ENCODE measurements around the gene CEP112. TPM values are rescaled to one million over a fixed set of nuclear protein-coding genes. Genes with fewer than 3 reads are reported as not detected.

CEP112 gene
- total and polyA plus RNA-seq, 2 of the 8 experiments (the other 6 are each of a cell fraction or from before 2014, with no cell fraction given) = 0.62 to 3.1 TPM

DNA sequence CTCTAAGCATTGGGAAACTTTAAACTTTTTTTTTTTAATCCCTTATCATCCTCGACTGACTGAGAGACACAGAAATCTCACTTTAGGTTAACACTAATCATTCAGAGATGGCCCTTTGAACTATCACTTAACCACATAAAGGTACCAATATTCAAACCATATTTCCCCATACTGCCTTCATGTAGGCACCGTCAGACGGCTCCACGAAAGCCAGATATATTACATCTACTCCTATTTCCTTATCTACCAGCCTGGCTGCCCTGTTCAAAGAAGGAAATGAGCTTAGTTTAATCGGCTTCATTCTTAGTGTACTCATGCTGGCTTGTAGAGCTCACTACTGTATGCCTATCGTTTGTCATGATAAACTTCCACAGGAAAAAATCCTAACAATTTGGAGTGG lies 270.9 kb downstream of the CEP112 start:
- H3K4me2 ChIP-seq (ENCODE audit: insufficient read depth in 1 of 2, low read depth in 2 of 2, low read length in 2 of 2) = no peak overlapping the region
- no peaks in the 10 kb centered on the region for H3K27me3 ChIP-seq (replicated peaks in 1 of 4; ENCODE audit: control insufficient read depth in 3 of 4, extremely low read depth in 1 of 4, insufficient read depth in 3 of 4, low read length in 3 of 4)
- H3K9me3 ChIP-seq (ENCODE audit: insufficient read depth in 2 of 2, low read depth in 1 of 2, low read length in 1 of 2) = no peaks in the 10 kb centered on the region
- H3K9ac ChIP-seq (replicated peaks in 1 of 4; ENCODE audit: extremely low read depth in 1 of 4, low read depth in 3 of 4, low read length in 3 of 4) = no peak overlapping the region
- no peak overlapping the region for H3K18ac ChIP-seq (ENCODE audit: extremely low read depth, low read length)
- H3K14ac ChIP-seq (ENCODE audit: insufficient read length) = no peak overlapping the region
- no peak overlapping the region for H2AFZ ChIP-seq (ENCODE audit: low read length)
- WGBS, 2 experiments (ENCODE audit: extremely low coverage in 1 of 2, insufficient coverage in 1 of 2, insufficient read length in 1 of 2, insufficient replicate concordance in 2 of 2, low coverage in 1 of 2, low lambda C conversion rate in 2 of 2, missing lambda C conversion rate in 1 of 2) = 83% methylated on average over 6 of the region's 6 CpGs; no CpG with 5 or more reads in 1 of the 2 experiments
- DNase-seq (ENCODE audit: low read depth in 1 of 2, low spot score in 2 of 2) (no peak), FAIRE-seq (no peak)
- no peaks in the 10 kb centered on the region for H3K79me1 ChIP-seq (ENCODE audit: low read depth, low read length)
- H3K4me3 ChIP-seq (ENCODE audit: extremely low read depth in 1 of 4, insufficient read depth in 2 of 4, low read depth in 3 of 4, low read length in 4 of 4) = no peak overlapping the region
- no peak overlapping the region for H4K5ac ChIP-seq (ENCODE audit: insufficient read length, low read depth, low read length)
- H2AK5ac ChIP-seq (ENCODE audit: low read depth, low read length) = no peak overlapping the region
- no peak overlapping the region for H2BK20ac ChIP-seq (ENCODE audit: low read length)
- POLR2A ChIA-PET (ENCODE audit: partially characterized antibody) = interaction anchor here (0.6 kb wide), 1 partner anchor 698 kb away, joined by 5 read pairs; no protein-coding TSS in a partner anchor
- no peak overlapping the region for H4K8ac ChIP-seq (ENCODE audit: extremely low read depth, insufficient read depth, low read length)
- H3K23me2 ChIP-seq (ENCODE audit: low read depth, low read length) = no peaks in the 10 kb centered on the region
- H3K36me3 ChIP-seq (ENCODE audit: control insufficient read depth in 2 of 4, insufficient read depth in 4 of 4, low read length in 3 of 4) = no peaks in the 10 kb centered on the region
- H3K4me1 ChIP-seq (replicated peaks in 1 of 4; ENCODE audit: control insufficient read depth in 3 of 4, insufficient read depth in 4 of 4, low read length in 3 of 4) = peaks cover 0 to 6% (median 0%) of the 10 kb centered on the region in 4 experiments; a peak in 1 of 7 replicates
- no peaks in the 10 kb centered on the region for H4K20me1 ChIP-seq (replicated peaks in 1 of 2; ENCODE audit: control insufficient read depth in 1 of 2, insufficient read depth in 2 of 2, low read length in 2 of 2)
- H3K23ac ChIP-seq (ENCODE audit: insufficient read length) = no peak overlapping the region
- H3K56ac ChIP-seq (replicated peaks; ENCODE audit: insufficient read length, low read depth, low read length) = no peak overlapping the region
- H3K4ac ChIP-seq (replicated peaks; ENCODE audit: insufficient read length, low read depth, low read length) = no peak overlapping the region
- no peak overlapping the region for H2BK15ac ChIP-seq (ENCODE audit: low read length)
- H3K79me2 ChIP-seq (ENCODE audit: control insufficient read depth in 1 of 2, insufficient read depth in 2 of 2, low read length in 2 of 2) = no peaks in the 10 kb centered on the region
- no peak overlapping the region for H2BK120ac ChIP-seq (replicated peaks; ENCODE audit: low read depth, low read length)
- H3K27ac ChIP-seq (ENCODE audit: low read depth, low read length) = no peak overlapping the region
- TF ChIP-seq RXRA (IDR thresholded peaks at IDR 0.05; ENCODE audit: insufficient read depth, low read depth, low read length) = no peak
- no peak for TF ChIP-seq PHF8 (conservative IDR thresholded peaks at IDR 0.05; ENCODE audit: low read depth, low read length)
- no peak for TF ChIP-seq POU5F1 (IDR thresholded peaks at IDR 0.05; ENCODE audit: low read depth, low read length)
- no peak for TF ChIP-seq GTF2F1 (IDR thresholded peaks at IDR 0.05; ENCODE audit: borderline replicate concordance, low read depth, low read length)
- TF ChIP-seq POLR2A (IDR thresholded peaks at IDR 0.05; ENCODE audit: control extremely low read depth in 1 of 2, low read depth in 2 of 2, low read length in 2 of 2) = no peak
- no peak for TF ChIP-seq SAP30 (IDR thresholded peaks at IDR 0.05; ENCODE audit: insufficient read depth, insufficient replicate concordance, low read length)
- TF ChIP-seq YY1 (IDR thresholded peaks at IDR 0.05; ENCODE audit: low read depth, low read length) = no peak
- no peak for TF ChIP-seq KDM1A (IDR thresholded peaks at IDR 0.05; ENCODE audit: borderline replicate concordance, low read length)
- no peak for TF ChIP-seq TAF1 (IDR thresholded peaks at IDR 0.05; ENCODE audit: low read depth, low read length)
- TF ChIP-seq CBX8 (IDR thresholded peaks at IDR 0.05; ENCODE audit: borderline replicate concordance, low read depth, low read length) = no peak
- TF ChIP-seq, protein P1, sequence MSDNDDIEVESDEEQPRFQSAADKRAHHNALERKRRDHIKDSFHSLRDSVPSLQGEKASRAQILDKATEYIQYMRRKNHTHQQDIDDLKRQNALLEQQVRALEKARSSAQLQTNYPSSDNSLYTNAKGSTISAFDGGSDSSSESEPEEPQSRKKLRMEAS (IDR thresholded peaks at IDR 0.05) = no peak
- TF ChIP-seq NRF1 (IDR thresholded peaks at IDR 0.05; ENCODE audit: low read depth, low read length) = no peak
- TF ChIP-seq SP4 (IDR thresholded peaks at IDR 0.05; ENCODE audit: low read length) = no peak
- CTCF ChIA-PET (ENCODE audit: partially characterized antibody) = interaction anchor here (0.7 to 1.2 kb wide), 3 partner anchors 21 to 634 kb away, joined by 3 to 4 read pairs (median 3); no protein-coding TSS in a partner anchor
- H4K91ac ChIP-seq (replicated peaks; ENCODE audit: insufficient read length, low read length) = no peak overlapping the region
- H2BK12ac ChIP-seq (ENCODE audit: low read depth, low read length) = no peak overlapping the region
- no peak overlapping the region for H2BK5ac ChIP-seq (ENCODE audit: low read depth, low read length)

All from H1 (cell line).